ENCODE measurements around the gene TMEM87A.

The TMEM87A gene

DNA sequence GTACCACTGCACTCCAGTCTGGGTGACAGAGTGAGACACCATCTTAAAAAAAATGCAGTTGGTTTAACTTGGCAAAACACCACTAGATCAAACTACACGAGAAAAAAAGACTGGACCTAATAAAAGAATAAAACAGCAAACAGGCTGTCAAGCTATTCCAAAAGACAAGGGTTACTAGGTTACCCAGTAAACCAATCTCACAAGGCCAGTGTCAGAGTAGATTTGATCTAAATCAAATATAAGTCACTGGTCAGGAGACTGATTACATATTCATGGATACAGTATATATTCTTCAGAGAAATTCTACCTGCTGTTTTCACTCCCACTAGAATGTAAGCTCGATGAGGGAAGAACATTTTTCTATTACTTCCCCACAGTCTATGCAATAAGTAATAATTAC lies 2.7 kb downstream of the TMEM87A start:
- no peaks in the 10 kb centered on the region for H3K9me3 ChIP-seq
- no peak for TF ChIP-seq CTCF (IDR thresholded peaks at IDR 0.05)
- H3K4me1 ChIP-seq (ENCODE audit: control insufficient read depth in 1 of 2, insufficient read depth in 1 of 2, low read depth in 1 of 2, low read length in 1 of 2) = peaks cover 30 to 44% of the 10 kb centered on the region in 2 experiments
- no peak overlapping the region for H3K4me3 ChIP-seq (ENCODE audit: low read depth in 1 of 2, low read length in 1 of 2)
- no peak overlapping the region for H3K27ac ChIP-seq
- peaks cover 20% of the 10 kb centered on the region for H3K36me3 ChIP-seq
- H3K27me3 ChIP-seq = no peaks in the 10 kb centered on the region

GRCh38 chr15:42267286-42267685 lies 5.9 kb downstream of the TMEM87A start:
- H3K27me3 ChIP-seq = no peaks in the 10 kb centered on the region
- peaks cover 11 to 17% of the 10 kb centered on the region in 2 experiments for H3K4me1 ChIP-seq (ENCODE audit: control insufficient read depth in 1 of 2, insufficient read depth in 1 of 2, low read depth in 1 of 2, low read length in 1 of 2)
- H3K4me3 ChIP-seq (ENCODE audit: low read depth in 1 of 2, low read length in 1 of 2) = no peak overlapping the region
- H3K9me3 ChIP-seq = no peaks in the 10 kb centered on the region
- no peak overlapping the region for H3K27ac ChIP-seq
- H3K36me3 ChIP-seq = peaks cover 47% of the 10 kb centered on the region
- TF ChIP-seq CTCF (IDR thresholded peaks at IDR 0.05) = no peak

DNA sequence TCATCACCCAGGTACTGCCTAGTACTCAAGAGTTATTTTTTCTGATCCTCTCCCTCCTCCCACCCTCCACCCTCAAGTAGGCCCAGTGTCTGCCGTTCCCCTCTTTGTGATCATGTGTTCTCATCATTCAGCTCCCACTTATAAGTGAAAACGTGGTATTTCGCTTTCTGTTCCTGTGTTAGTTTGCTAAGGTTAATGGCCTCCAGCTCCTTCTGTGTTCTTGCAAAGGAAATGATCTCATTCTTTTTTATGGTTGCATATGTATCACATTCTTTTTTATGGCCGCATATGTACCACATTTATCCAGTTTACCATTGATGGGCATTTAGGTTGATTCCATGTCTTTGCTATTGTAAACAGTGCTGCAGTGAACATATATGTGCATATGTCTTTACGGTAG lies 8.4 kb downstream of the TMEM87A start:
- Histone ChIP-seq H3K9me3 (no peaks in the 10 kb centered on the region), H3K4me1 (ENCODE audit: control insufficient read depth in 1 of 2, insufficient read depth in 1 of 2, low read depth in 1 of 2, low read length in 1 of 2) (no peaks in the 10 kb centered on the region), H3K36me3 (peaks cover 69% of the 10 kb centered on the region), H3K27me3 (no peaks in the 10 kb centered on the region), H3K27ac (no peak overlapping the region), H3K4me3 (ENCODE audit: low read depth in 1 of 2, low read length in 1 of 2) (no peak overlapping the region)
- TF ChIP-seq CTCF (IDR thresholded peaks at IDR 0.05) = no peak

DNA sequence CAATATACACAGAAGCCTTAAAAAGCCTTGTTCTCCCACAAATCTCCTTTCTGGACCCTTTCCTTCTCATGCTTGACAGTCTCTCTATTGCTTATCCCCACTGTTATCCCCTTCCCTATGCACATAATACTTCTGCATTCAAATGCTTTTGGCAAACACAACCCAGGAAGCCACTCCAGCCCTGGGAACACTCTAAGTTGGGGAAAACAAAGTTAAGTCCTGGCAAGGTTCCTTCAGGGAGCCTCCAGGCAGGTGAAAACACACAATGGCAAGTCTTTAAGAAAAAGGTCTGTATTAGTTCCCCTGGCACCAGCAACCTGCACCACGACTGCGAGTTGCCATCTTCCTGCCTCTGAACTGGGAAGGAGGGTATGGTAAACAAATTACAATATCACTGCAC lies 19.9 kb downstream of the TMEM87A start:
- Histone ChIP-seq H3K9me3 (no peaks in the 10 kb centered on the region), H3K36me3 (peaks cover 28% of the 10 kb centered on the region), H3K27me3 (no peaks in the 10 kb centered on the region), H3K4me3 (ENCODE audit: low read depth in 1 of 2, low read length in 1 of 2) (no peak overlapping the region), H3K4me1 (ENCODE audit: control insufficient read depth in 1 of 2, insufficient read depth in 1 of 2, low read depth in 1 of 2, low read length in 1 of 2) (no peaks in the 10 kb centered on the region), H3K27ac (no peak overlapping the region)
- no peak for TF ChIP-seq CTCF (IDR thresholded peaks at IDR 0.05)

- Histone ChIP-seq H3K4me1 (ENCODE audit: control insufficient read depth in 1 of 2, insufficient read depth in 1 of 2, low read depth in 1 of 2, low read length in 1 of 2) (no peaks in the 10 kb centered on the region), H3K9me3 (no peaks in the 10 kb centered on the region), H3K4me3 (ENCODE audit: low read depth in 1 of 2, low read length in 1 of 2) (no peak overlapping the region), H3K36me3 (peaks cover 60% of the 10 kb centered on the region), H3K27me3 (no peaks in the 10 kb centered on the region), H3K27ac (no peak overlapping the region)
- no peak for TF ChIP-seq CTCF (IDR thresholded peaks at IDR 0.05)
These were observed 32.4 kb downstream of the TMEM87A start for GRCh38 chr15:42240823-42241222.
